ENCODE measurements around the gene GMPS. TPM values are rescaled to one million over a fixed set of nuclear protein-coding genes. Genes with fewer than 3 reads are reported as not detected.

Gene GMPS
- total and polyA plus RNA-seq, 2 of the 8 experiments (the other 6 are each of a cell fraction or from before 2014, with no cell fraction given), result 57.7 to 175 TPM

DNA sequence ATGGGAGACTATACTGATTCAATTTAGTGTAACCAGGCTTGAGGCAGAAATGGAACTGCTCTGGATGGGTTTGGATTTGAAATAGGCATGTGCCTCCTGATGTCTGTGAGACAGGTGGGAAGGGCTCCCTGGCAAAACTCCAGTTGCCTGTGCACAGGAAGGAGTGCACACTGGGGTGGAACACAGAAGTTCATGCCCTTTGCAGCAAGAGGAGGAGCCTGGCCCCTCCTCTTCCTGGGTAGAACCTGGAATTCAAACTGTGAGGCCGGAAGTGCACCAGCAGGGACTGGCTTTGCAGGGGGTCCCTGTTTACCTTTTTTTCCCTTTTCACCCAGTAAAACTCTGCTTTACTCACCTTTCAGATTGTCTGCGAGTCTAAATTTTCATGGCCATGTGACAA lies 99.9 kb downstream of the GMPS start:
- Histone ChIP-seq H3K23me2 (ENCODE audit: low read depth, low read length) (no peaks in the 10 kb centered on the region), H4K5ac (ENCODE audit: insufficient read length, low read depth, low read length) (no peak overlapping the region), H3K79me2 (ENCODE audit: control insufficient read depth in 1 of 2, insufficient read depth in 2 of 2, low read length in 2 of 2) (no peaks in the 10 kb centered on the region), H3K18ac (ENCODE audit: extremely low read depth, low read length) (no peak overlapping the region), H2BK120ac (replicated peaks; ENCODE audit: low read depth, low read length) (no peak overlapping the region), H4K91ac (replicated peaks; ENCODE audit: insufficient read length, low read length) (no peak overlapping the region), H2AK5ac (ENCODE audit: low read depth, low read length) (no peak overlapping the region), H3K14ac (ENCODE audit: insufficient read length) (no peak overlapping the region), H3K4me2 (ENCODE audit: insufficient read depth in 1 of 2, low read depth in 2 of 2, low read length in 2 of 2) (no peak overlapping the region), H2BK5ac (ENCODE audit: low read depth, low read length) (no peak overlapping the region), H2BK12ac (ENCODE audit: low read depth, low read length) (no peak overlapping the region), H3K9ac (replicated peaks in 1 of 4; ENCODE audit: extremely low read depth in 1 of 4, low read depth in 3 of 4, low read length in 3 of 4) (no peak overlapping the region), H4K20me1 (replicated peaks in 1 of 2; ENCODE audit: control insufficient read depth in 1 of 2, insufficient read depth in 2 of 2, low read length in 2 of 2) (no peaks in the 10 kb centered on the region), H3K56ac (replicated peaks; ENCODE audit: insufficient read length, low read depth, low read length) (no peak overlapping the region), H2BK20ac (ENCODE audit: low read length) (no peak overlapping the region), H3K27me3 (replicated peaks in 1 of 4; ENCODE audit: control insufficient read depth in 3 of 4, extremely low read depth in 1 of 4, insufficient read depth in 3 of 4, low read length in 3 of 4) (no peaks in the 10 kb centered on the region; a peak in 1 of 7 replicates), H3K23ac (ENCODE audit: insufficient read length) (no peak overlapping the region), H3K36me3 (ENCODE audit: control insufficient read depth in 2 of 4, insufficient read depth in 4 of 4, low read length in 3 of 4) (no peaks in the 10 kb centered on the region), H4K8ac (ENCODE audit: extremely low read depth, insufficient read depth, low read length) (no peak overlapping the region), H3K27ac (ENCODE audit: low read depth, low read length) (no peak overlapping the region), H2BK15ac (ENCODE audit: low read length) (no peak overlapping the region), H3K4me3 (ENCODE audit: extremely low read depth in 1 of 4, insufficient read depth in 2 of 4, low read depth in 3 of 4, low read length in 4 of 4) (no peak overlapping the region), H2AFZ (ENCODE audit: low read length) (no peak overlapping the region), H3K4ac (replicated peaks; ENCODE audit: insufficient read length, low read depth, low read length) (no peak overlapping the region), H3K4me1 (replicated peaks in 1 of 4; ENCODE audit: control insufficient read depth in 3 of 4, insufficient read depth in 4 of 4, low read length in 3 of 4) (peaks cover 0 to 3% (median 0%) of the 10 kb centered on the region in 4 experiments; a peak in 1 of 7 replicates), H3K9me3 (ENCODE audit: insufficient read depth in 2 of 2, low read depth in 1 of 2, low read length in 1 of 2) (peaks cover 0 to 5% of the 10 kb centered on the region in 2 experiments; a peak in 2 of 4 replicates), H3K79me1 (ENCODE audit: low read depth, low read length) (no peaks in the 10 kb centered on the region)
- ChIA-PET CTCF (ENCODE audit: partially characterized antibody) (interaction anchor here (0.8 to 2.4 kb wide), 3 partner anchors 8 to 164 kb away, joined by 3 to 9 read pairs (median 5); partner anchors contain the start of gene C3orf33), POLR2A (ENCODE audit: partially characterized antibody) (no interaction called here)
- DNase-seq (ENCODE audit: low read depth in 1 of 2, low spot score in 2 of 2) (no peak), FAIRE-seq (no peak)
- no peak for TF ChIP-seq BCL11A (IDR thresholded peaks at IDR 0.05; ENCODE audit: low read depth in 2 of 2, low read length in 2 of 2)
- TF ChIP-seq, protein P1, sequence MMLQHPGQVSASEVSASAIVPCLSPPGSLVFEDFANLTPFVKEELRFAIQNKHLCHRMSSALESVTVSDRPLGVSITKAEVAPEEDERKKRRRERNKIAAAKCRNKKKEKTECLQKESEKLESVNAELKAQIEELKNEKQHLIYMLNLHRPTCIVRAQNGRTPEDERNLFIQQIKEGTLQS (IDR thresholded peaks at IDR 0.05; ENCODE audit: insufficient read depth, low read depth, low read length), result no peak
- no peak for TF ChIP-seq CTBP2 (IDR thresholded peaks at IDR 0.05; ENCODE audit: borderline replicate concordance, insufficient read depth, insufficient read length, low read length)
- WGBS, 2 experiments (ENCODE audit: extremely low coverage in 1 of 2, insufficient coverage in 1 of 2, insufficient read length in 1 of 2, insufficient replicate concordance in 2 of 2, low coverage in 1 of 2, low lambda C conversion rate in 2 of 2, missing lambda C conversion rate in 1 of 2), result 100% methylated on average over 2 of the region's 2 CpGs; no CpG with 5 or more reads in 1 of the 2 experiments

All from H1 (cell line).